Activated T-cell treated with anti-CD3 and anti-CD28 coated beads for 1 hour (primary cell): ENCODE data around the gene RASAL1.

ENCODE experiments used
- DNase-seq: peaks from one replicate; pipeline ENCODE4 v3.0.0-alpha.2; 2020; ENCODE audit warnings: low read depth

Gene RASAL1

GRCh38 chr12:113162102-113163029 lies 26.8 kb upstream of the RASAL1 start:
- no peak for DNase-seq

GRCh38 chr12:113161415-113162016 lies 26.0 kb upstream of the RASAL1 start:
- no peak for DNase-seq

GRCh38 chr12:113159937-113160336 lies 24.4 kb upstream of the RASAL1 start:
- no peak for DNase-seq

- DNase-seq: no peak
Measured at GRCh38 chr12:113158439-113159203, 23.1 kb upstream of the RASAL1 start.

GRCh38 chr12:113157218-113157859 lies 21.8 kb upstream of the RASAL1 start:
- DNase-seq: no peak

- no peak for DNase-seq
Measured at GRCh38 chr12:113155646-113156045, 20.1 kb upstream of the RASAL1 start.

- no peak for DNase-seq
Measured at GRCh38 chr12:113155060-113155459, 19.5 kb upstream of the RASAL1 start.

GRCh38 chr12:113154351-113154973 lies 18.9 kb upstream of the RASAL1 start:
- DNase-seq: no peak

GRCh38 chr12:113152835-113153814 lies 17.6 kb upstream of the RASAL1 start:
- peak; percentile 40 for DNase-seq

GRCh38 chr12:113152196-113152834 lies 16.8 kb upstream of the RASAL1 start:
- DNase-seq: no peak

GRCh38 chr12:113151655-113152054 lies 16.1 kb upstream of the RASAL1 start:
- no peak for DNase-seq

- DNase-seq: no peak
Measured at GRCh38 chr12:113149361-113150150, 14.0 kb upstream of the RASAL1 start, which contains the start of gene CFAP73. CFAP73 (plus strand) TSS chr12:113149724; CDS start chr12:113149858, 134 bp downstream.

GRCh38 chr12:113146999-113147398 lies 11.4 kb upstream of the RASAL1 start:
- DNase-seq: no peak

- DNase-seq: no peak
Measured at GRCh38 chr12:113145720-113146551, 10.4 kb upstream of the RASAL1 start.

GRCh38 chr12:113144806-113145205 lies 9.2 kb upstream of the RASAL1 start:
- DNase-seq: no peak

- no peak for DNase-seq
Measured at GRCh38 chr12:113143959-113144358, 8.4 kb upstream of the RASAL1 start.

- DNase-seq: no peak
Measured at GRCh38 chr12:113142886-113143332, 7.3 kb upstream of the RASAL1 start.
